GM19468 (cell line): ENCODE data around the gene MPG.
A peak's percentile ranks its signal among the peaks of the same experiment; 100 is the strongest.

Experiments used
- ATAC-seq: cut with Tn5 transposase; IDR thresholded peaks from one replicate; pipeline ENCODE4 v1.9.1; 2021; ENCODE audit warnings: mild to moderate bottlenecking, moderate library complexity, moderate number of reproducible peaks; ENCODE audit not compliant: unreplicated experiment; ENCODE audit errors: extremely low read depth

MPG gene

DNA sequence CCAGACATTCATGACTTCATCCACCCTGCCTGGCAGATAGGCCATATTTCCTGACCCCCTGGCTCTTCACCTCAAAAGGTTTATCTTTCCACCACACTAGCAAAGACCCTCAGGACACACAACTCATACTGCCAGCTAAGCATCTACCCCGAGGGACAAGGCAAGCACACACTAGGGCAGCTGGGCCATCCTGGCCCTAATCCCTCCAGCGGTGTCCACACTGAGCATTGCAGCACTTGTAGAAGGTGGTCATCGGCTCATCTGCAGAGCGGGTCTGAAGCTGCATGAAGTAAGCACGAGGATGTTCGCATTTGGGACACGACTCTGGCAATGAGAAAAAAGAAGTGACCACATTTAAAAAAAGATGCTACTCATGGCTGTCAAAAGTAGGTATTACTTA lies 30.8 kb upstream of the MPG start:
- no peak for ATAC-seq

DNA sequence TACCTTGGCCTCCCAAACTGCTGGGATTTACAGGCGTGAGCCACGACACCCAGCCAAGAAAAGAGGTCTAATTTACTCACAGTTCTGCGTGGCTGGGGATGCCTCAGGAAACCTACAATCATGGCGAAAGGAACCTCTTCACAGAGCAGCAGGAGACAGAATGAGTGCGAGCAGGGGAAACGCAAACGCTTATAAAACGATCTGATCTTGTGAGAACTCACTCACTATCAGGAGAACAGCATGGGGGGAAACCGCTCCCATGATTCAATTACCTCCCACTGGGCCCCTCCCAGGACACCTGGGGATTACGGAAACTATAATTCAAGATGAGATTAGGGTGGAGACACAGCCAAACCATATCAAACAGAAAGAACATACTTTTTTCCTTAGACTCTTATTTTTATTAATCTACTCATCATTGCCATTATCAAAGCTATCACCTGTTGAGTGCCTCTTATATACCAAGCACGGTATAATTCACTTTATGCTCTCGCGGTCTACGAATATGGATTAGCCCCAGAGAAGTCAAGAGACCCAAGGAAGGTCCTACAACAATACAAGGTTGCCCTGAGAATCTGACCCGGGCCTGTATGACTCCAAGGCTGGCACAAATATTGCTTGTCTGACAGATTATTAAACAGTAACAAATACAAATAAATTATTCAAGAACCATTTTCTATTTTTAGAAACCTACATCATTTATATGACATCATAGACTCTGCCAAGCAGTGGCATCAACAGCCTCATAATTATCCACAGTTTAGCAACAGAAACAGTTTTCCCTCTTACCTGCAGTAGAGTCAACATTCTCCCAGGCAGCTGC lies 27.0 kb upstream of the MPG start:
- ATAC-seq: no peak

DNA sequence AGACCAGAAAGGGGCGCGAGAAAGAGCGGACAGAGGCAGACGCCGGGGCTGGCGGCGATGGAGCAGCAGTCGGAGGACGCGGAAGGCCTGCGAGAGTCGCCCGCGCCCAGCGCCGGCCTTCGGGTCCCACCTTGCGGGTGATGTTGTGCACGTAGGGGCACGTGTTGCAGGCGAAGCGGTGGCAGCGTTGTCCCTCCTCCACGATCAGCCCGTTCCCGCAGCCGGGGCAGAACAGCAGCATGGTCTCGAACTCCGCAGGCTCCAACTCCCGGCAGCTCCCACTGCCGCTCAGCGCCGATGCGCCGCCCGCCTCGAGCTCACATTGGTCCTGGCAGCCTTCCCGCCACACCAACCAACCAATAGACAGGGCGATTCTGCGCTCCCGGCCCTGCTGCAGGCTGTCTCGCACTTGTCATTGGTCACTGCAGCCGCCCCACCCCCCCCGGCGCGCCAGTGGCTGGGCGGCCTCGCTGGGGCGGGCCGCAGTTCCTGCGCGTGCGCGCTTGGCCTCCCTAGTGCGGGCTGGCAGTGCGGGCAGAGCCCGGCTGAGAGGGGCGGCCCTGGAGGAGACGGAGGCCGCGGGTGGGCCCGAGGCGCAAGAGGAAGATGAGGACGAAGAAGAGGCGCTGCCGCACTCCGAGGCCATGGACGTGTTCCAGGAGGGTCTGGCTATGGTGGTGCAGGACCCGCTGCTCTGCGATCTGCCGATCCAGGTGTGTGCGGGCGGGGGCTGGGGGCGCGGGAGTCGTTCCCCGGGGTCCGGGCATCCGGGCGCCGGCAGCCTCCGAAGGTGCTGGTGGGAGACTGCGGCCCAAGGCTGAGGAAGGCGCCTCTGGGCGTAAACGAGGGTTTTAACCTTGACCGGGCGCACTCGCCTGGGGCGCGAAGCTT lies 24.4 kb upstream of the MPG start, which contains the start of the genes POLR3K and SNRNP25:
TSS of gene POLR3K (minus strand) at position 263 of the 891 bp plus-strand sequence. CDS start at position 241, 22 bp downstream.
TSS of gene SNRNP25 (plus strand) at position 483 of the 891 bp plus-strand sequence. CDS start at position 672, 189 bp downstream.
- peak; percentile 77 for ATAC-seq

DNA sequence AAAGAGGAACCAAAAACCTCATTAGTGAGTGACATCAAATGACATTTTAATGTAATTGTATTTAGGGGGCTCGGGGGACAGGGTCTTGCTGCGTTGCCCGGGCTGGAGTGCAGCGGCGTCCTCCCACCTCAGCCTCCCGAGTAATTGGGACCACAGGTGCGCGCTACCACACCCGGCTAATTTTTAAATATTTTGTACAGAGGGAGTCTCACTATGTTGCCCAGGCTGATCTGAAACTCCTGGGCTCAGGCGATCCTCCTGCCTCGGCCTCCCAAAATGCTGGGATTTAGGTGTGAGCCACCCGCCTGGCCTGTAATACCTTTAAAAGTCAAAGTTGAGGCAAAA lies 23.8 kb upstream of the MPG start:
- ATAC-seq: no peak

DNA sequence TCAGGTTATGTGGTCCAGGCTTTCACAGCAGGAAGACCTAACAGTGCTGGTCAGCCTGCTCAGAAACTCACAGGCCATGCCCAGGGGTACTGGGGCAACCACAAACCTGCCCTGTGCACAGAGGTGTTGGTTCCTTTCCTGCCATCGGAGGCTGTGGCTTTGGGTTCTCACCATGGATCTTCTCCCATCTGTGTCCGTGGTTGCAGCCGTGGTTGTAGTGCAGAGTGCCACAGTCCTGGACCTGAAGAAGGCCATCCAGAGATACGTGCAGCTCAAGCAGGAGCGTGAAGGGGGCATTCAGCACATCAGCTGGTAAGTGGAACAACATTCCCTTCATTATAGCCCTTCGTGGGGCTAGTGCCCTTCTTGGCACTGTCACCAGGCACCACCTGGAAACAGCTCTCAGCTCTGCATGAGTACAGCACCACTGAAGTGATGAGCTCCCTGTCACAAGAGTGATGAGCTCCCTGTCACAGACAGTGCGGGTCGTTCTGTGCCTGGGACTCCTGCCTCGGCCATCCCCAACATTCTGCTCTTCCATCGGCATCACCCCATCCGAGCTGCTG lies 22.4 kb upstream of the MPG start:
- ATAC-seq: no peak

DNA sequence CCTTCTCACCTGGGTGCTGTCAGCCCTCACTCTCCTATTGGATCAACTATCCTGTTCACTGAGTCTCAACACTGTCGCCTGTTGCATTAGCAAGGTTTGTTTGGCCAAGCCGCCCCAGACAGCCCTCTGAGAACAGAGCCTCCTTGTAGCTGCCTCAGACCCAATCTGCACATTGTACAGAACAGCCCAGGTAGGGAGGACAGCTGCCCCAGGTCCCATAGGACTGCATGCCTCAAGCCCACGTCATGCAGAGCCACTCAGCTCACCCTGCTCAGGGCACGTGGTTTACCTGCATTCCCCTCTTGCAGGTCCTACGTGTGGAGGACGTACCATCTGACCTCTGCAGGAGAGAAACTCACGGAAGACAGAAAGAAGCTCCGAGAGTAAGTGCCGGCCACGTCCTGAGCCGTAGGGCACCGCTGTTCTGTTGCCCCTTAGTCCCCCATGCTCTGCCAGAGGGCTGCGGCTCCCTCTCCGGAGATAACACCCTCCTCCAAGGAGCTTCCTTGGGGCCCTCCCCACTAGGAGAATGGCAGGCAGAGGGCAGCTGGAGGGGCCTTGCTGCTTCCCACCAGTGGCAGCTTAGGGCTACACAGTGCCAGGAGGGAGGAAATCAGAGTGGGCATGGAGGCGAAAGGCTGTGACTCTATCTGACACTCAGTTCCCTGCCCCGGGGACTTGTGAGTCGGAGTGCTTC lies 21.6 kb upstream of the MPG start:
- no peak for ATAC-seq

DNA sequence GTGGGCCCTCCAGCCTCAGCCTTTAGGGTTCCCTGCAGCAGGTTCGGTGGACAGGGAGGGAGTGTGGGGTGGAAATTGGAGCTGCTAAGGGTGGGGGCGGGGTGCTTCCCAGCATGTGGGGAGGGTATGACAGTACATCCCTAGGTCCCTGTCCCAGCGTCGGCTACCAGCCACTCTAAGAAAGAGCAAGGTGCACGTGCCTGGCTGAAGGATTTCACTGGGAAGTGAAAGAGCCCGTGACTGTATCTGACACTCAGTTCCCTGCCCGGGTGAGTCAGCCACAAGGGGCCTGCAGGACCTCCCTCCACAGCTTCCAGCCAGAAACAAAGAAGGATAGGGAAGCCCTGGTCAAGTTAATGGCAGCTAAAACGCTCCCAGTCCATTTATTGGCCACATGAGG lies 20.3 kb upstream of the MPG start:
- no peak for ATAC-seq

DNA sequence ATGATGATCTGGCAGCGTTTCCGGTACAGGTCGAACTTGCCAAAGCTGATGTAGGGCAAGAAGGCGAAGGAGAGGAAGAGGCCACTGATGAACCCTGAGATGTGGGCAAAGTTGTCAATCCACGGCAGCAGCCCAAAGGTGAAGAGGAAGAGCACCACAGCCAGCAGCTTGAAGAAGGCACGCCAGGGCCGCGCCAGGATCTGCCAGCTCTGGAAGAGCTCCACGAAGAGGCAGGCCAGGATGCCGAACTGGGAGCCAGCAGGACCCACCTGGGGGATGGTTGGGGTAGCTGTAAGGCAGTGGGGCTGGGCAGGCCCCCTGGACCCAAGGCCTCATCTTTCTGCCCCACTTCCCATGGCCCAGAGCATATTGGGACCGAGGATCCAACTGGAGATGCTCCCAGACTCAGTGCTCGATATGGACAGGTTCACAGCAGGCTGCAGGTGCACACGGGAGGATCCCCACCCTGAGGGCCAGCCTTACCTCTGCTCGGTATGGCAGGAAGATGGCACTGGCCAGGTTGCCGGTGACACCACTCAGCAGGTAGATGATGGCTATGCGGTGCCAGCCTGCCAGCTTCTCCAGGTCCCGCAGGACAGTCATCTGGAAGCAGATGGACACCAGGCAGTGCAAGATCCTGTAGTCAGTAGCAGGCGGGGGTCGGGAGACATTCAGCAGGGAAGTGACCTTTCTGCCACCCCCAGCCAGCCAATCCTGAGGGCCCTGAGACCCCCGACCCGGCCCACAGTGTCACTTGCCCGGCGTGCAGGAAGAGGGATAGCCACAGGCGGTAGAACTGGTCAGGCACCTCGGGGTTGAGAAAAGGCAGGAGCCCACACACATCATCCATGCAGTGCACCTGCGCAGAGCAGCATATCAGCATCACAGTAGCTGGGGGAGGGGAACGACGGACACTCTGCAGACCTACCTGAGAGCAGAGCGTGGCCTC lies 19.3 kb upstream of the MPG start:
- ATAC-seq: no peak

DNA sequence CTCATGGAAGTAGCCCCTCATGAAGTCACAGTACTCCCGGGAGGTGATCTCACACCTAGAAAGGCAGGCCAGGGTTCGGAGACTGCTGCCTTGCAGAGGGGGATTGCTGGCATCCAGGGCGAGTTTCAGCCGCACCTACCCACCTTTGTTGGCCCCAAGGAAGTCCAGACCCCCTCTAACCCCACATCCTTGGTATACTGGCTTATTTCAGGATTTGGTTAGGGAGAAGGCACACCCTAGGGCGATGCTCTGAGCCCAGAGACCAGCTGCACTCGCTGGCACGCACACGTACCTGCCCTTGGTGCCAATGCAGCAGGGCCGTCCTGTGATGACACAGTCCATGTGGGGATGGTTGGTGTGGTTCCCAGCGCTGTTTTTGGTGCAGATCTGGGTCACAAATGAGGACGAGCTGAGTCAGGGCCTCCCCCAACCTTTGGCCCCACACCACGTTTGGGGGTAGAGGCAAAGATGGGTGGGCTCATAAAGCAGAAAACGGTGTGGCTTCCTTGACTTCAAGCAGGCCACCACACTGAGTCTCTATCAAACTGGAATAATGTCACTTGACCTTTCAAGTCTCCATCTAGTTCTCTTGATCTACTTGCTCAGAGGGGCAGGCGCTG lies 18.5 kb upstream of the MPG start:
- no peak for ATAC-seq

DNA sequence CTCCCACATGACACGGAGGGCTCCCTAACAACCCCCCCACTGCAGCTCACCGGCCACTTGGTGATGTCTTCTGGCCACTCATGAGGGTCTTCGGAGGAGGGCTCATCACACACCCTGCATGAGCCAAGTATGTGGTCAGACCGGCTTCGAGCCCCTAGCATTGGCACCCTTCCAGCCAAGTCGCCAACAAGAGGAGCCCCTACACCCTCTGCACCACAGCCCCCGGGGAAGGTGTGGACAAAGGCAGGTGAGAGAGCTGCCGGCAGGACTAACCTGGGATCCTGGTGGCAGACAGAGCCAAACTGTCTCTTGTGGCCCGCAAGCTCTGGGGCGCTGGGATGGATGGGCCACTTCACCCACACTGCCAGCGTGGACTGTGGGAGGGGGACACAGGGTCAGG lies 17.9 kb upstream of the MPG start:
- ATAC-seq: no peak

DNA sequence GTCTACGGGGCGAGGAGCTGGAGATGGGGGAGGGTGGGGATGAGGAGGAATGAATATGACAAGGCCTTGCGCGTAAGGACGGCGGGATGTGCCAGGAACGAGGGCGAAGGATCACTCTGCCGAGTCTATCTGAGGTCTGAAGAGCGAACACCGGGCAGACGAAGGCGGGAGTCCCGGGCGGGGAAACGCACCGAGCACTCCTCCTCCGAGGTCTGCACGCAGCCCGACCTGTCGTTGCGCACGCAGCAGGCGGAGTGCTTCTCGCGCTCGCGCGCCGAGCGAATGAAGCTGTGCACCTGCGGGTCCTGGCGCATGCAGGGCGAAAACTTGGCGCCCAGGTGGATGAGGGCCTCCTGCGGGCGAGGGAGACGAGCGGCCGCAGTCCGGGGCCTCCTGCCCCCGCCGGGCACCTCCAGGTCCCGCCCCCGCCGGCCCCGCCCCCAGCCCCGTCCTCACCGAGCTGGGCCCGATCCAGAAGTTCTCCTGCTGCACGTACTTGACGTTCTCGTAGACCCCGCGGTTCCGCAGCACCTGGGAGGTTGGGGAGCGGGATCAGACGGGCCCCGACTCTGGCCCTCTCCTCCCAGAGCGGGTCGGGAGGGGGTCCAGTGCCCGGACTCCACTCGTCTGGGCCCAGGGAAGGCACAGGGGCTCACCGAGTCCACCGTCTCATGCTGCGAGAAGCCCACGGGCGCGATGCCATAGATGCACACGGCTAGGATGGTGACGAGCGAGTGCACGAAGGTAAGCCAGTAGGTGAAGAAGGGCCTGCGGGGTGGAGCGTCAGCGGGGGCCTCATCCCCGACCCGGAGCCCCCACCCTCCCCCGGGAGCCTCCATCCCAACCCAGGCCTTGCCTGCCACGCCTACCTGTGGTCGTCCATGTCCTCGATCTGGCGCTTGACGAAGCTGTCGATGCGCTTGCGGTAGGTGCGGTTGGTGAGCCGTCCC lies 16.8 kb upstream of the MPG start:
- ATAC-seq: no peak

DNA sequence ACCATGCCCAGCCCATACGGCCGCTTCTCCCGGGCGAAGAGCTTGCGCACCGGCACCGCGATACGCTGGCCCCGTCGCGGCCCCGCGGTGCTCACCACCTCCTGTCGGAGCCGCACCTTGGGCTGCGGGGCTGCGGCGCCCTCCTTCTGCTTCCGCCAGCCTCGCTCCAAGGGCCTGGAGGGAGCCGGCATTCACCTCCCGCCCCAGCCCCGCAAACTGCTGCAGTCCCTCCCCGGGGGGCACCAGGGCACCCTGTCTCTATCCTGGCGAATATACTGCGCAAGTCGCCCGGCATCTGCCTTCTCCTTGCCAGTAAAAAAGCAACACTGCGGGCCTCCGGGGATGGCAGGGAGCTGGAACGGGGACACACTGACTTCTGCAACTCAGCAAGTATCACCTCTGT lies 16.1 kb upstream of the MPG start:
- ATAC-seq: no peak

DNA sequence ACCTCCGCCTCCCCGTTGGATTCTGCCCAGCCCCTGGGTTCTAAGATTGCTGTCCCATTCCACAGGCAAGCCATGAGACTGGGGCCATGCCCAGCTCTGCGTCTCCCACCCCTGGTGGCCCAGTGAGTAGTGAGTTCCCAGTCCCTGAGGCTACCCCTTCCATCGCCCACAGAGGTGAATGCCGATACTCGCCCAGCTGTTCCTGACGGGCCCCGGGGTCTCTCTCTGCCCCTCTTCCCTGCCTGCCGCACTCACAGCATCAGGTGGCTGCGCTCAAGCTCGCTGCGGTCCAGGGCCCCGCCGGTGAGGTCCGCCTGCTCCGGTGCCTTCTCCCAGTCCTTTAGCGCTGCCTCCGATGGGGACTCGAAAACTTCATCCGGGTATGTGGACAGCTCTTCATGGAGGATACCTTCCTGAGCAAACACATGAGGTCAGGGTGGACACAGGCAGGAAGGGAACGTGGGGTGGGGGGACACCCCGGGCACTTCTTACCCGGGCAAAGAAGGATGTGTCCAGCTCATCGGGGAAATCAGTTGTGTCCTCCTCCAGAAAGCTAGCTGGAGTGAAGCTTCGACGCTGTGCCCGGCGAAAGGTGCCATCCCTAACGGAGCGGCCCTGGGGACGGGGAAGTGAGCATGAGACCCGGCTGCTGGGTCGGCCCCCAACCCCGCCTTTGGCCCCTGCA lies 15.6 kb upstream of the MPG start:
- no peak for ATAC-seq

DNA sequence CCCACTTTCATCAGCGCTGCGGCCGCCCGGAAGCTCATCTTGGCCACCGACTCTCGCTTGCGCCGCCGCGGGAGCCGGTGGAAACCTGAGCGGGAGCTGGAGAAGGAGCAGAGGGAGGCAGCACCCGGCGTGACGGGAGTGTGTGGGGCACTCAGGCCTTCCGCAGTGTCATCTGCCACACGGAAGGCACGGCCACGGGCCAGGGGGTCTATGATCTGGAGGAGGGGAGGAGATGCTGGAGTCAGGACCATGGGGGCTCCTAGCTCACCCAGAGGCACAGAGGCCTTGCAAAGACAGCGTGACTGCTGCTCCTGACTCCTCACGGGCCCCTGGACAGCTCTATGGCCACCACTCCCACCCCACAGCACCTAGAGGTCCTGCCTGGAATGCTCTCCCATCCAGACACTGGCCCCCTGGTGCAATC lies 15.0 kb upstream of the MPG start:
- ATAC-seq: no peak

DNA sequence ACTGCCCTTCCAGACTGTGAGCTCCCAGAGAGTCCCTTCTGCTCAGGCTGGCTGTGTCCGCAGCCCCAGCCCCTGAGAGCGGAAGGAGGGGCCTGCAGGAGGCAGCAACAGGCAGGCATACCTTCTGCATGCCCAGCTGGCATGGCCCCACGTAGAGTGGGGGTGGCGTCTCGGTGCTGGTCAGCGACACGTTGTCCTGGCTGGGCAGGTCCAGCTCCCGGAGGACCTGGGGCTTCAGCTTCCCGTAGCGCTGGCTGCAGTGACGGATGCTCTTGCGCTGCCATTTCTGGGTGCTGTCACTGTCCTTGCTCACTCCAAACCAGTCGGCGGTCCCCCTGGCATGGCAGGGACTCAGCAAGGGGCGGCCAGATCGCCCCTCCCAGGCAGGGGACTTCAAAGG lies 14.6 kb upstream of the MPG start:
- ATAC-seq: no peak

DNA sequence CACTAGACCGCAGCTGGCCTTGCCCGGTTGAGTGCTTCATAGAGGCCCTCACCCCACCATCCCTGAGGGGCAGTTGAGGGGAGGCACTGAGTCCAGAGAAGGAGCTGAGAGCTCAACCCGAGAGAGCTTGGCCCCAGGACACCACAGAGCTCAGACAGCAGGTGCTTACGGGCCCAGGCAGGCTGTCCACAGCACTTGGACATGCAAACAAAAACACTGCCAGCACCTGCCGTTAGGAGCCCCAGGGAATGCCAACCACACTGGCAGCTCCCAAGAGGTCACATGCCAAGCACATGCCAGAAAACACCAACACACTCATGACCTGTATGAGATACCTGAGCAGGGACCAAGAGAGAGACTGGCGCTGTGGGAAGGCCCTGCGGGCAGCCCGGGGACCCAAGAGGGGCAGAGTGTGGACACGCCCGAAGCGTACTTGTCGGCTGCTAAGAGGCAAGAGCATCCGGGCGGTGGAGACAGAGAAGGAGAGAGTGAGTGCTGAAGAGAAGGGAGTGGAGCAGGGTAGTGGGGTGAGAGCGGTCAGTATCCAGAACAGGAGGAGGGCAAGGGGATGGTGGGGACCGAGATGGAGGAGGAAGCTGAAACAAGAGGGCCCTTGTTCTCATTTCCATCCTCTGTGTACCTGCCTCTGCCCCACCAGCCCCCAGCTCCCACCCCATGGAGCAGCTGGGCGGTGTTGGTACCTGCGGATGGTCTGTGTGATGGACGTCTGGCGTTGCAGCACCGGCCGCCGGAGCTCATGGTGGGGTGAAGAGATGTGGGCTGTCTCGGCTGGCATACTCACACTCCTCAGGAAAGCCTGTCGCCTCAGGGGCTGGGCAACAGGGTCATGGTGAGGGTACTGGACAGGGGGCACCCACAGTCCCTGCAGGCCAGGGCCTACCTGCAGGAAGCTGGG lies 13.8 kb upstream of the MPG start:
- no peak for ATAC-seq
